Esophagus (tissue), 2 donors: ENCODE results near the gene DDX43. TPM values are rescaled to one million over a fixed set of nuclear protein-coding genes. Genes with fewer than 3 reads are reported as not detected.
"Not testable (repeated sequence)": the region's sequence is repeated elsewhere in the genome, so short reads cannot be mapped to it uniquely, and the experiment has no call there.

ENCODE experiments used
- H3K27ac ChIP-seq, 2 donors: one replicate each; pipeline ENCODE4 v1.5.1; 2013; ENCODE audit warnings: low read depth in 2 of 2, mild to moderate bottlenecking in 2 of 2, inconsistent platforms in 1 of 2, low read length in 1 of 2, moderate library complexity in 1 of 2
- H3K27me3 ChIP-seq, 2 donors: one replicate each; pipeline ENCODE4 v1.6.1; 2013; ENCODE audit warnings: low read length in 2 of 2, control low read depth in 1 of 2, mild to moderate bottlenecking in 1 of 2; ENCODE audit not compliant: insufficient read depth in 2 of 2, control insufficient read depth in 1 of 2
- H3K36me3 ChIP-seq, 2 donors: one replicate each; pipeline ENCODE4 v1.6.1; 2013; ENCODE audit warnings: low read length in 1 of 2; ENCODE audit not compliant: control insufficient read depth in 2 of 2, insufficient read depth in 2 of 2
- H3K4me1 ChIP-seq, 2 donors: one replicate each; pipeline ENCODE4 v1.6.1; 2013; ENCODE audit warnings: low read length in 1 of 2; ENCODE audit not compliant: control insufficient read depth in 2 of 2, insufficient read depth in 2 of 2
- H3K4me3 ChIP-seq, 2 donors: one replicate each; pipeline ENCODE4 v1.5.1; 2013; ENCODE audit warnings: low read length in 2 of 2, mild to moderate bottlenecking in 2 of 2, low read depth in 1 of 2, moderate library complexity in 1 of 2
- H3K9me3 ChIP-seq, 2 donors: one replicate each; pipeline ENCODE4 v1.6.1; 2013; ENCODE audit warnings: mild to moderate bottlenecking in 2 of 2, low read depth in 1 of 2, low read length in 1 of 2, moderate library complexity in 1 of 2; ENCODE audit not compliant: control insufficient read depth in 2 of 2, insufficient read depth in 1 of 2
- WGBS, 2 donors: extraction: QIAGEN DNeasy Blood & Tissue Kit; methylation state at CpG; one replicate each; pipeline ENCODE4 v1.1.7; 2013; 5-methylcytosine and 5-hydroxymethylcytosine counted together
- polyA plus RNA-seq, 2 donors: library from polyadenylated mRNA; stranded (reverse); fragments of 200-250 nt; gene quantifications; one replicate each; pipeline ENCODE4 v1.2.3, GENCODE V29; 2013
- donor health status: healthy with polysubstance abuse.
- donor health status: Bipolar disorder and iron deficiency.

DDX43 gene
- polyA plus RNA-seq, 2 donors: 0.31 to 0.60 TPM

- H3K36me3 ChIP-seq: no peaks in the 10 kb centered on the region
- no peak overlapping the region for H3K4me3 ChIP-seq
- H3K4me1 ChIP-seq: no peaks in the 10 kb centered on the region
- H3K9me3 ChIP-seq: no peaks in the 10 kb centered on the region
- H3K27ac ChIP-seq: no peak overlapping the region
- H3K27me3 ChIP-seq: no peaks in the 10 kb centered on the region
- 97 to 98% methylated on average over 3 of the region's 3 CpGs for WGBS, 2 donors
These were observed 18.5 kb downstream of the DDX43 start for GRCh38 chr6:73413102-73413501.

GRCh38 chr6:73418081-73418741, 23.6 kb downstream of the DDX43 start:
- no peaks in the 10 kb centered on the region for H3K9me3 ChIP-seq
- WGBS, 2 donors: 90 to 92% methylated on average over 11 of the region's 11 CpGs

GRCh38 chr6:73421534-73421933, 26.9 kb downstream of the DDX43 start:
- Histone ChIP-seq H3K9me3 (no peaks in the 10 kb centered on the region), H3K27ac (no peak overlapping the region), H3K27me3 (no peaks in the 10 kb centered on the region), H3K4me3 (no peak overlapping the region), H3K4me1 (no peaks in the 10 kb centered on the region), H3K36me3 (no peaks in the 10 kb centered on the region)
- WGBS, 2 donors: 71 to 82% methylated on average over 2 of the region's 2 CpGs

More at GRCh38 chr6:73418081-73418741, 23.6 kb downstream of the DDX43 start:
- Histone ChIP-seq H3K4me3 (no peak overlapping the region), H3K4me1 (no peaks in the 10 kb centered on the region), H3K36me3 (no peaks in the 10 kb centered on the region), H3K27me3 (no peaks in the 10 kb centered on the region), H3K27ac (no peak overlapping the region)

GRCh38 chr6:73435236-73435635, 40.6 kb downstream of the DDX43 start:
- Histone ChIP-seq H3K27ac (no peak overlapping the region), H3K4me3 (no peak overlapping the region), H3K27me3 (no peaks in the 10 kb centered on the region), H3K4me1 (no peaks in the 10 kb centered on the region), H3K9me3 (no peaks in the 10 kb centered on the region), H3K36me3 (peaks cover 0 to 4% of the 10 kb centered on the region in 2 donors)
- WGBS, 2 donors: 75 to 91% methylated on average over 3 of the region's 3 CpGs

DNA sequence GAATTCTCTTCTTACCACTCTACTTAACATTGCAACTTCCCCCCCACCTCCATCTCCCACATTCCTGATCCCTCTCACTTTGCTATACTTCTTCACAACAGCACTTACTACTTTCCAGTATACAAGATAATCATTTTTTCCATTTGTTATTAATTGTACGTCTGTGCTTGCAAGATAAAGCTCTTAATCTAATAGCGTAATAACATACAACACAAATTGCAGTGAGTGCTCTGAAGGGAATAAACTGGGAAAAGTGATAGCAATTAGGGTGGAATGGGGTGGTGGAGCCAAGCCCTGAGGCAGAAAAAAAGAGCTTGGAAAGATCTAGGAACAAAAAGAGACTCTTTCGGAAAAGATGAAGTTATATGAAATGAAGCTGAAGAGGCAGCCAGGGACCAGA, 48.9 kb downstream of the DDX43 start:
- Histone ChIP-seq H3K4me3 (no peak overlapping the region), H3K27ac (no peak overlapping the region), H3K27me3 (no peaks in the 10 kb centered on the region), H3K9me3 (no peaks in the 10 kb centered on the region), H3K4me1 (no peaks in the 10 kb centered on the region), H3K36me3 (peaks cover 0 to 4% of the 10 kb centered on the region in 2 donors)
- 93 to 96% methylated on average over 3 of the region's 3 CpGs for WGBS, 2 donors

DNA sequence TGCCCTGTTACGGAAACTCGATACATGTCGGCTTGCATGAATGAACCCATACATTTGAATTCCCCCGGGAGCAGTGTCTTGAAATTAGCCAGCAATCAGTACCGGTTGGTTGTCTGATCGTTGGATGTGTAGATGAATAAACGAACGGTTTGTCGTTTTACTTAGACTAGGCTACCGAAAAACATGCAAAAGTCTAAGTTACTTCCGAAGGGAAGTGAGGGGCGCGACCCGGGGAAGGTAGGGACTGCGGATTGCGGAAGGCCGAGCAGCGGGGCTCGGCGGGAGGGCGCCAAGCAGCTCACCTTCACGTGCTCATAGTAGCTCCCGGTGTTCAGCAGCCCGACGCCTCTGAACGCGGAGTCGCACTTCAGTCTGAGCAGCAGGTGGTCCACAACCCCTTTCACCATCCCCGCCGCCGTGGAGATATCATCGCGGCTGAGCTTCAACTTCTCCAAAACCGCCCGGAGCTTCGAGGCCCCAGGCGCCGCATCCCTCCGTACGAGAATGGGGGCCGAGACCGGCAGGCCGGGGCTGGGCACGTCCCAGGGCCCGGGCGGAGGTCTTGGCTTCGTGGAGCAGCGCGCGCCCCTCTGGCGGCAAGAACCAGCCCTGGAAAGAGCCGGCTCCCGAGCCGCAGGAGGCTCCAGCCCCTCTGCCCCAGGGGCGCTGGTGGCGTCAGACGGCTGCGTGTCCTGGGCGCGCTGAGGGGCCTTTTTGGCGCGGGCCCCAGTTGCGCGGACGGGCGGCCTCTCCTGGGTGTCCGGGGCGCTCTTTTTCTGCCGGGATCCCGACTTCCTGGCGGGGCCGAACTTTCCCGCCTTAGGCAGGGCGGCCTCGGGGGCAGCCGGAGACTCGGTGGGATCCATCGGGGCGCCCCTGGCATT, 56.8 kb downstream of the DDX43 start:
- H3K27me3 ChIP-seq: no peaks in the 10 kb centered on the region
- 1% methylated on average over 74 to 79 of the region's 79 CpGs for WGBS, 2 donors
- H3K4me3 ChIP-seq: peak overlapping the region; percentile 63 to 79
- H3K4me1 ChIP-seq: no peaks in the 10 kb centered on the region
- no peaks in the 10 kb centered on the region for H3K36me3 ChIP-seq
- H3K27ac ChIP-seq: peak overlapping the region; percentile 62 to 66
- no peaks in the 10 kb centered on the region for H3K9me3 ChIP-seq

GRCh38 chr6:73452107-73452461, 57.5 kb downstream of the DDX43 start, which contains the start of gene CGAS:
Gene CGAS (minus strand): TSS chr6:73452297. CDS start chr6:73452181, 116 bp downstream.
- peak within 1 kb of the TSS; percentile 63 to 79 for H3K4me3 ChIP-seq
- no peaks in the 10 kb centered on the region for H3K4me1 ChIP-seq
- WGBS, 2 donors: 4 to 5% methylated on average over 23 of the region's 23 CpGs
- no peaks in the 10 kb centered on the region for H3K27me3 ChIP-seq
- no peaks in the 10 kb centered on the region for H3K36me3 ChIP-seq
- H3K27ac ChIP-seq: peak within 1 kb of the TSS; percentile 62 to 66
- H3K9me3 ChIP-seq: no peaks in the 10 kb centered on the region

- no peaks in the 10 kb centered on the region for H3K9me3 ChIP-seq
- no peak overlapping the region for H3K27ac ChIP-seq
- H3K4me3 ChIP-seq: no peak overlapping the region
- H3K27me3 ChIP-seq: no peaks in the 10 kb centered on the region
- no peaks in the 10 kb centered on the region for H3K4me1 ChIP-seq
- 41 to 45% methylated on average over 3 of the region's 3 CpGs for WGBS, 2 donors
- no peaks in the 10 kb centered on the region for H3K36me3 ChIP-seq
These were observed 61.4 kb downstream of the DDX43 start for GRCh38 chr6:73455865-73456629.

GRCh38 chr6:73459474-73459873, 64.8 kb downstream of the DDX43 start:
- H3K27ac ChIP-seq, H3K4me1 ChIP-seq, H3K36me3 ChIP-seq, H3K4me3 ChIP-seq, H3K9me3 ChIP-seq, H3K27me3 ChIP-seq: not testable (repeated sequence)
- 82 to 83% methylated on average over 7 of the region's 7 CpGs for whole genome bisulfite sequencing, 2 donors
